ENCODE data around the gene B4GALT6.

B4GALT6 gene

DNA sequence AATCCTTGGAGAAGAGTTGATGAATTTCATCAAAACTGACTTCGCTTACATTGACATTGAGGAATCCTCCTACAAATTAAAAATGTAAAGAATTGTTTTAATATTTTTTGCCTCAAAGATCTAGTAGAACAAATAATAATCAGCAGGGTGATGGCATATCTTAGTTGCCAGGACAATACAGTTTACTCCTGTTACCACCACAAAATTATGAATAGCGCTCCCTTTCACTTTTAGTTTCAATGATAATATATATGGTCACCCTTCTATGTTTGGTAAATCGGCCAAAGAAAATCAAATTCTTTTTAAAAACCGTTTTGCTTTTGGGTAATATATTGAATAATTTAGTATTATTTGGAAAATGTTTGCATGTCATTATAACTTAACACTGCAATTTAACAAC, 39.0 kb downstream of the B4GALT6 start:
- no peaks in the 10 kb centered on the region for H3K9me3 ChIP-seq (ENCODE audit: control insufficient read depth, low read depth, low read length)
- H3K36me3 ChIP-seq (ENCODE audit: control insufficient read depth, low read depth, low read length) = peaks cover 5% of the 10 kb centered on the region
- H3K27ac ChIP-seq (ENCODE audit: low read length) = no peak overlapping the region
- no peak overlapping the region for H3K9ac ChIP-seq (ENCODE audit: low read length)
- peaks cover 19% of the 10 kb centered on the region for H3K4me1 ChIP-seq (ENCODE audit: control insufficient read depth, low read depth, low read length)
- H3K4me3 ChIP-seq (ENCODE audit: low read length) = no peak overlapping the region
- no peaks in the 10 kb centered on the region for H3K27me3 ChIP-seq (ENCODE audit: control insufficient read depth, insufficient read depth, low read length)

- Histone ChIP-seq H3K27ac (ENCODE audit: low read length) (no peak overlapping the region), H3K9ac (ENCODE audit: low read length) (no peak overlapping the region), H3K4me1 (ENCODE audit: control insufficient read depth, low read depth, low read length) (peaks cover 18% of the 10 kb centered on the region), H3K4me3 (ENCODE audit: low read length) (no peak overlapping the region), H3K36me3 (ENCODE audit: control insufficient read depth, low read depth, low read length) (peaks cover 8% of the 10 kb centered on the region), H3K27me3 (ENCODE audit: control insufficient read depth, insufficient read depth, low read length) (no peaks in the 10 kb centered on the region), H3K9me3 (ENCODE audit: control insufficient read depth, low read depth, low read length) (no peaks in the 10 kb centered on the region)
Measured at GRCh38 chr18:31643003-31643402, 41.4 kb downstream of the B4GALT6 start.

DNA sequence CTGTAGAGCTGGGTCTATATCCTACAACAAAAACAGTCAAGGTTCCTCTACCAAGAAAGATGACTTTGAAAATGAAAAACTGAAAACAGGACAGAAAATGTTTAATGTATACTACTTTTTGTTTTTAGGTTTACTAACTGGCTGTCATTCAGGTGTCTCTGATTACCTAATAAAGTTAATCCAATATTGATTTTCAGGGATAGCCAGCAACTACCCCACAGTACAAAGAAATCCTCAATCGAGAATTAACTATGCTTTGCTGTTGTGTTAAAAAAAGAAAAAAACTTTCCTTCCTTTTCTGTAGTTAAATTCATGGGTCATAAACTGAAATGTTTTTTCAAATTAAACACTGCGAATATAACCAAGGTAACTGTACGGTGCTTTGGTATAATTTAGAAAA, 46.9 kb downstream of the B4GALT6 start:
- Histone ChIP-seq H3K9me3 (ENCODE audit: control insufficient read depth, low read depth, low read length) (no peaks in the 10 kb centered on the region), H3K36me3 (ENCODE audit: control insufficient read depth, low read depth, low read length) (peaks cover 13% of the 10 kb centered on the region), H3K27ac (ENCODE audit: low read length) (no peak overlapping the region), H3K4me1 (ENCODE audit: control insufficient read depth, low read depth, low read length) (no peaks in the 10 kb centered on the region), H3K27me3 (ENCODE audit: control insufficient read depth, insufficient read depth, low read length) (no peaks in the 10 kb centered on the region), H3K4me3 (ENCODE audit: low read length) (no peak overlapping the region), H3K9ac (ENCODE audit: low read length) (no peak overlapping the region)

DNA sequence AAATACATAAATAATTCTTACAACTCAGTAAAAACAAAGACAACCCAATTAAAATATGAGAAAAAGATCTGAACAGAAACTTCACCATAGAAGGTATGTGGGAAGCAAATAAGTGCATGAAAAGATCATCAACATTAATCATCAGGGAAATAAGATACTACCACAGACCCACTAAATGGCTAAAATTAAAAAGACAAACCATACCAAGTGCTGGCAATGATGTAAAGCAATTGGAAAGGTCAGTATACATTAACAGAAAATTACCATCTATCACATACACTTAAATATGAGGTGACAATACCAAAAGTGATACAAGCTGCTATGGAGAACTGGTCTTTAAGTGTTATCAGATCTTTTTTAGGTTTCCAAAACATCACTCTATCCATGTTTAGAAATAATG, 48.0 kb downstream of the B4GALT6 start:
- H3K36me3 ChIP-seq (ENCODE audit: control insufficient read depth, low read depth, low read length) = peaks cover 13% of the 10 kb centered on the region
- no peak overlapping the region for H3K27ac ChIP-seq (ENCODE audit: low read length)
- H3K27me3 ChIP-seq (ENCODE audit: control insufficient read depth, insufficient read depth, low read length) = no peaks in the 10 kb centered on the region
- H3K4me1 ChIP-seq (ENCODE audit: control insufficient read depth, low read depth, low read length) = no peaks in the 10 kb centered on the region
- H3K9me3 ChIP-seq (ENCODE audit: control insufficient read depth, low read depth, low read length) = no peaks in the 10 kb centered on the region
- no peak overlapping the region for H3K9ac ChIP-seq (ENCODE audit: low read length)
- H3K4me3 ChIP-seq (ENCODE audit: low read length) = no peak overlapping the region

DNA sequence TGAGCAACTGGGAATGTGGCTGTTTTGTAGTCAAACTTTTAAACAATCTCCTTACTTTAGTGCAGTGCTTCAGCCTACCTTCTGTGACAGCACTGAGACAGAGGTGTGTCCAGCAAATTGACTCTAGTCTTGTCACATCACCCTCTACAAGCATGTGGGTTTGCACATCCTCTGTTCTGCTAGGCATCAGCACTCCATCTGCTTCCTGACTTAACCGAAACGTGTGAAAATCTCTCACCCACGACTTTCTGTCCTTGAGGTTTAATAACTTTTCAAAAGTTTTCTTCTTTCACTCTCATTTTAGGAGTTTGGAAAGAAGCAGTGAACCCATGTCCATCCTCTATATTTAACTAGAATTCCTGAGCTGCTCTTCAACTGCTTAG, 50.1 kb downstream of the B4GALT6 start:
- H3K36me3 ChIP-seq (ENCODE audit: control insufficient read depth, low read depth, low read length) = peaks cover 18% of the 10 kb centered on the region
- H3K9me3 ChIP-seq (ENCODE audit: control insufficient read depth, low read depth, low read length) = no peaks in the 10 kb centered on the region
- no peak overlapping the region for H3K4me3 ChIP-seq (ENCODE audit: low read length)
- no peak overlapping the region for H3K27ac ChIP-seq (ENCODE audit: low read length)
- no peak overlapping the region for H3K9ac ChIP-seq (ENCODE audit: low read length)
- no peaks in the 10 kb centered on the region for H3K4me1 ChIP-seq (ENCODE audit: control insufficient read depth, low read depth, low read length)
- H3K27me3 ChIP-seq (ENCODE audit: control insufficient read depth, insufficient read depth, low read length) = no peaks in the 10 kb centered on the region

DNA sequence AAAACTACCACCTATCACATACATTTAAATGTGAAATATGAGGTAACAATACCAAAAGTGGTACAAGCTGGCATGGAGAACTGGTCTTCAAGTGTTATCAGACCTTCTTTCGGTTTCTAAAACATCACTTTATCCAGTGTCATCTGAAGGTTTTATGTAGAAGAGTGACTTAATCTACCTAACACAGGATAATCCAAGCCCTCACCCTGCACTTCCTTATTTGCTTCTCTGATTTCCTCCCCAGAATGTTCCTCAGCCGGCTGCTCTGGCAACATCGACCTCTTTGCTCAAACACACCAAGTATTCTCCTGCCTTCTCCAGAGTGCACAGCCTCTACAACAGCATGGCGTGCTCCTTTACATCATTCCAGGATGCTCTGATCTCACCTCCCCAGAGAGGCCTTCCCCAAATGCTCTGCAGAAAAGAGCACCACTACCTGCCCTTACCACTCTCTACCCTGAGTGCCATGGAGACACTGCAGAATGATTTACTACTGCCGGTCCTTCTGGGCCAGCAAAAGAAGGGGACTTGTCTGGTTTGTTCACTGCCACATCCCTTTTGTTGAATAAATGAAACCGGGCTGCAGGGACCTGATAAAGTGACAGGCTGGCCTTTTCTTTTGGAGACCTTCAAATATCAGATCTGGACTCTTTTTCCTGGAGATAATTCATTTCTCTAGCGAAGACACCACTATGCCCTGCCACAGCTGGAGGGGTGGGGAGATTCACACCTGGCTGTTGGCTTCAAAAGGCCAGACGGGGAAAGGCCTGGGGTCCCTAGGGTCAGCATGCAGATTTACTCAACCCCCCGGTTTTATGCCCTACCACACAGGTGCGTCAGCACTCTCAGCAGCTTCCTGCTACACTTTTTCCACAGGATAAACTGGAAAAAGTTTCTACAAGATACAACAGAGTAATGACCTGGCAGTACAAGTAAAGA, 50.7 kb downstream of the B4GALT6 start:
- Histone ChIP-seq H3K4me3 (ENCODE audit: low read length) (no peak overlapping the region), H3K4me1 (ENCODE audit: control insufficient read depth, low read depth, low read length) (no peaks in the 10 kb centered on the region), H3K36me3 (ENCODE audit: control insufficient read depth, low read depth, low read length) (peaks cover 18% of the 10 kb centered on the region), H3K27me3 (ENCODE audit: control insufficient read depth, insufficient read depth, low read length) (no peaks in the 10 kb centered on the region), H3K9me3 (ENCODE audit: control insufficient read depth, low read depth, low read length) (no peaks in the 10 kb centered on the region), H3K27ac (ENCODE audit: low read length) (no peak overlapping the region), H3K9ac (ENCODE audit: low read length) (no peak overlapping the region)

DNA sequence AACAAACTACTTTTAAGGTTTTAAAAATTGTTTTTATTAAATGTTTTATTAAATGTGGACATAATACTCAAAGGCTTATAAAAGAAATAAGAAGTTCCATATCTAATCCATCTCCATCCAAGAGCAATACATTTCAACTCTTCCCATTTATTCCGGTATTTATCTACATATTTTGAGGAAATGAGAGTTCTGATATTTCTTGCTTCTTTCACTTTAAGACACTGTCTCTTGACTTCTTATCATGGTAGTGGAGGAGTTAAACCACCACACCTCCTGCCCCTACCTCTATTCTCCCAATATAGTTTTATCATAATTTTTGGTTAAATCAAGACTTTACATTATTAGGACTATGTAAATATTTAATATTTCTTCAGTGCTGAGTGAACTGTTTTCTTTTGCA, 52.0 kb downstream of the B4GALT6 start:
- no peak overlapping the region for H3K9ac ChIP-seq (ENCODE audit: low read length)
- no peaks in the 10 kb centered on the region for H3K4me1 ChIP-seq (ENCODE audit: control insufficient read depth, low read depth, low read length)
- H3K9me3 ChIP-seq (ENCODE audit: control insufficient read depth, low read depth, low read length) = no peaks in the 10 kb centered on the region
- H3K36me3 ChIP-seq (ENCODE audit: control insufficient read depth, low read depth, low read length) = peaks cover 9% of the 10 kb centered on the region
- no peaks in the 10 kb centered on the region for H3K27me3 ChIP-seq (ENCODE audit: control insufficient read depth, insufficient read depth, low read length)
- no peak overlapping the region for H3K4me3 ChIP-seq (ENCODE audit: low read length)
- no peak overlapping the region for H3K27ac ChIP-seq (ENCODE audit: low read length)

DNA sequence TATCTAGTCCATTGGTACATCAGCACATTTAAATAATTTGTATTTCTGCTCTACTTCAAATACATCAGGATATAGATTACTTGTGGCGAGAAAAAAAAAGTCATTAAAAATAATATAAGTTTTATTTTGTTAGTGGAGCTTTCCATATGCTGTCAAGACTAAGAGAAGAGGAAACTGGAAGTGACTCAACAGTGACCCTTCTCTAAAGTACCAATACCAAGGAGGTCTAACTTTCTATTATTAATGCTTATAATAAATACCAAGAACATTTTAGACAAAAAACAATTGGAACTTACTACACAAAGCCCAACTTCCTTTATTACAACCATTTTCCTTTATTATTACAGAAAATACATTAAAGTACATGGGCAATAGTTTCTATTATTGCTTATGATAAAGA, 52.9 kb downstream of the B4GALT6 start:
- H3K27ac ChIP-seq (ENCODE audit: low read length) = no peak overlapping the region
- H3K4me1 ChIP-seq (ENCODE audit: control insufficient read depth, low read depth, low read length) = no peaks in the 10 kb centered on the region
- H3K4me3 ChIP-seq (ENCODE audit: low read length) = no peak overlapping the region
- no peak overlapping the region for H3K9ac ChIP-seq (ENCODE audit: low read length)
- H3K36me3 ChIP-seq (ENCODE audit: control insufficient read depth, low read depth, low read length) = peaks cover 6% of the 10 kb centered on the region
- no peaks in the 10 kb centered on the region for H3K27me3 ChIP-seq (ENCODE audit: control insufficient read depth, insufficient read depth, low read length)
- H3K9me3 ChIP-seq (ENCODE audit: control insufficient read depth, low read depth, low read length) = no peaks in the 10 kb centered on the region

GRCh38 chr18:31630549-31630948, 53.8 kb downstream of the B4GALT6 start:
- no peak overlapping the region for H3K27ac ChIP-seq (ENCODE audit: low read length)
- no peaks in the 10 kb centered on the region for H3K9me3 ChIP-seq (ENCODE audit: control insufficient read depth, low read depth, low read length)
- no peak overlapping the region for H3K9ac ChIP-seq (ENCODE audit: low read length)
- no peaks in the 10 kb centered on the region for H3K4me1 ChIP-seq (ENCODE audit: control insufficient read depth, low read depth, low read length)
- H3K4me3 ChIP-seq (ENCODE audit: low read length) = no peak overlapping the region
- H3K36me3 ChIP-seq (ENCODE audit: control insufficient read depth, low read depth, low read length) = peaks cover 6% of the 10 kb centered on the region
- no peaks in the 10 kb centered on the region for H3K27me3 ChIP-seq (ENCODE audit: control insufficient read depth, insufficient read depth, low read length)

DNA sequence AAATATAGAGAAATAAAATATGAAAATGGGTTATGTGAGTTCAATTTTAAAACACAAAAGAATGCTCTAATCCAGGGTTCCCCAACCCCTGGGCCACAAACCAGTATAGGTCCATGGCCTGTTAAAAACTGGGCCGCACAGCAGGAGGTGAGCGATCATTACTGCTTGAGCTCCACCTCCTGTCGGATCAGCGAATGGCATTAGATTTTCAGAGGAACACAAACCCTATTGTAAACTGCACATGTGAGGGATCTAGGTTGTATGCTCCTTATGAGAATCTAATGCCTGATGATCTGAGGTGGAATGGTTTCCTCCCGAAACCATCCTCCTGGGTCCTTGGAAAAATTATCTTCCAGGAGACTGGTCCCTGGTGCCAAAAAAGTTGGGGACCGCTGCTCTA, 58.0 kb downstream of the B4GALT6 start:
- Histone ChIP-seq H3K9ac (ENCODE audit: low read length) (no peak overlapping the region), H3K27me3 (ENCODE audit: control insufficient read depth, insufficient read depth, low read length) (no peaks in the 10 kb centered on the region), H3K9me3 (ENCODE audit: control insufficient read depth, low read depth, low read length) (no peaks in the 10 kb centered on the region), H3K27ac (ENCODE audit: low read length) (no peak overlapping the region), H3K4me3 (ENCODE audit: low read length) (no peak overlapping the region), H3K36me3 (ENCODE audit: control insufficient read depth, low read depth, low read length) (peaks cover 6% of the 10 kb centered on the region), H3K4me1 (ENCODE audit: control insufficient read depth, low read depth, low read length) (no peaks in the 10 kb centered on the region)

GRCh38 chr18:31624892-31625640, 59.3 kb downstream of the B4GALT6 start:
- Histone ChIP-seq H3K27ac (ENCODE audit: low read length) (no peak overlapping the region), H3K9ac (ENCODE audit: low read length) (no peak overlapping the region), H3K4me3 (ENCODE audit: low read length) (no peak overlapping the region), H3K36me3 (ENCODE audit: control insufficient read depth, low read depth, low read length) (no peaks in the 10 kb centered on the region), H3K9me3 (ENCODE audit: control insufficient read depth, low read depth, low read length) (no peaks in the 10 kb centered on the region), H3K27me3 (ENCODE audit: control insufficient read depth, insufficient read depth, low read length) (no peaks in the 10 kb centered on the region), H3K4me1 (ENCODE audit: control insufficient read depth, low read depth, low read length) (no peaks in the 10 kb centered on the region)
